Adrenal gland (tissue), 5 donors: ENCODE data around the gene MYCL.

Experiments
- CTCF ChIP-seq, 6 experiments: fragments of 450-650 bp in 4 of 6; fragments of 200-600 bp in 2 of 6; sonication (generic) in 1 of 6; IDR thresholded peaks; 1 replicate in 5 of 6; 2 replicates in 1 of 6; pipeline versions ENCODE4 v1.5.1 to v1.8.0; 2016 to 2021; ENCODE audit warnings: antibody characterized with exemption in 6 of 6, mild to moderate bottlenecking in 2 of 6, moderate library complexity in 1 of 6
- POLR2A ChIP-seq, 2 donors: fragments of 450-650 bp; IDR thresholded peaks; one replicate each; pipeline ENCODE4 v1.6.1; 2017; ENCODE audit warnings: antibody characterized with exemption in 2 of 2, mild to moderate bottlenecking in 2 of 2, moderate library complexity in 1 of 2
- donor health status: DM: no; HTN: no; CAD: no.

GRCh38 chr1:39895731-39896480 is 5.8 kb downstream of the MYCL start:
- TF ChIP-seq CTCF (IDR thresholded peaks at IDR 0.05): no peak
- TF ChIP-seq POLR2A (IDR thresholded peaks at IDR 0.05): no peak
